OCI-LY1 (cell line): ENCODE results near the gene PYCARD.

Experiments used
- H2AFZ ChIP-seq: fragments of 200-600 bp; sonication (generic), shearing (Covaris generic); 2 replicates; pipeline ENCODE4 v1.6.0; 2014; ENCODE audit warnings: antibody characterized with exemption, mild to moderate bottlenecking, low read length
- H3F3A ChIP-seq: fragments of 200-600 bp; sonication (generic), shearing (Covaris generic); 2 replicates; pipeline ENCODE4 v1.6.0; 2014; ENCODE audit warnings: mild to moderate bottlenecking, antibody characterized with exemption, low read length, moderate library complexity; ENCODE audit not compliant: insufficient read depth
- H3K27ac ChIP-seq: fragments of 200-600 bp; sonication (generic); 2 replicates; pipeline ENCODE4 v1.5.1; 2014; ENCODE audit warnings: low read length, mixed run types, mild to moderate bottlenecking, low read depth; ENCODE audit not compliant: poor library complexity, severe bottlenecking
- H3K27me3 ChIP-seq: fragments of 200-600 bp; sonication (generic); 2 replicates; pipeline ENCODE4 v1.6.0; 2014; ENCODE audit warnings: antibody characterized with exemption, mild to moderate bottlenecking, low read length, moderate library complexity; ENCODE audit not compliant: insufficient read depth
- H3K36me3 ChIP-seq: fragments of 200-600 bp; sonication (generic); 2 replicates; pipeline ENCODE4 v1.6.1; 2014; ENCODE audit warnings: mild to moderate bottlenecking, antibody characterized with exemption, low read length, moderate library complexity, mixed read lengths; ENCODE audit not compliant: insufficient read depth
- H3K4me1 ChIP-seq: fragments of 200-600 bp; sonication (generic); 2 replicates; pipeline ENCODE4 v1.5.1; 2014; ENCODE audit warnings: mild to moderate bottlenecking, low read length, moderate library complexity; ENCODE audit not compliant: insufficient read depth, severe bottlenecking
- H3K4me2 ChIP-seq: fragments of 200-600 bp; sonication (generic), shearing (Covaris generic); 2 replicates; pipeline ENCODE4 v1.6.1; 2014; ENCODE audit warnings: low read length
- H3K4me3 ChIP-seq: fragments of 200-600 bp; sonication (generic); 2 replicates; pipeline ENCODE4 v1.5.1; 2014; ENCODE audit warnings: low read length, low read depth, mild to moderate bottlenecking, mixed read lengths; ENCODE audit not compliant: poor library complexity, severe bottlenecking
- H3K79me2 ChIP-seq: fragments of 200-600 bp; shearing (Covaris generic); 2 replicates; pipeline ENCODE4 v1.6.1; 2016; ENCODE audit warnings: mixed run types, low read length, mixed read lengths; ENCODE audit not compliant: insufficient read depth
- H3K9ac ChIP-seq: fragments of 200-600 bp; sonication (generic), shearing (Covaris generic); 2 replicates; pipeline ENCODE4 v1.6.1; 2014; ENCODE audit warnings: mild to moderate bottlenecking, low read length, mixed read lengths
- H3K9me2 ChIP-seq: fragments of 200-600 bp; sonication (generic), shearing (Covaris generic); 2 replicates; pipeline ENCODE4 v1.6.1; 2014; ENCODE audit warnings: low read depth, mild to moderate bottlenecking, low read length, mixed read lengths
- H3K9me3 ChIP-seq: fragments of 200-600 bp; shearing (Covaris generic); 2 replicates; pipeline ENCODE4 v1.6.1; 2014; ENCODE audit warnings: low read length, mixed read lengths
- H4K20me1 ChIP-seq: fragments of 200-600 bp; sonication (generic), shearing (Covaris generic); 2 replicates; pipeline ENCODE4 v1.6.0; 2016; ENCODE audit warnings: mild to moderate bottlenecking, low read length; ENCODE audit not compliant: insufficient read depth
- CTCF ChIP-seq: fragments of 200-600 bp; sonication (generic), shearing (Covaris generic); IDR thresholded peaks from 2 replicates; pipeline ENCODE4 v1.5.1; 2017; ENCODE audit warnings: mild to moderate bottlenecking, antibody characterized with exemption, low read length, moderate library complexity, mixed read lengths
- EZH2 ChIP-seq: fragments of 200-600 bp; sonication (generic), shearing (Covaris generic); IDR thresholded peaks from 2 replicates; pipeline ENCODE4 v1.8.0; 2017; ENCODE audit warnings: borderline replicate concordance, mixed run types, mild to moderate bottlenecking, antibody characterized with exemption, low read length, moderate library complexity, mixed read lengths

The PYCARD gene

GRCh38 chr16:31242206-31242605 is 39.6 kb upstream of the PYCARD start:
- Histone ChIP-seq H3K4me1 (no peaks in the 10 kb centered on the region), H3K4me2 (no peak overlapping the region), H3K9me3 (no peaks in the 10 kb centered on the region), H3K36me3 (no peaks in the 10 kb centered on the region), H3K9me2 (no peaks in the 10 kb centered on the region), H3K27ac (no peak overlapping the region), H3F3A (no peaks in the 10 kb centered on the region), H4K20me1 (no peaks in the 10 kb centered on the region), H3K9ac (no peak overlapping the region), H3K27me3 (no peaks in the 10 kb centered on the region), H3K4me3 (no peak overlapping the region), H2AFZ (no peak overlapping the region), H3K79me2 (no peaks in the 10 kb centered on the region)
- TF ChIP-seq EZH2: no peak
- no peak for TF ChIP-seq CTCF

GRCh38 chr16:31238041-31238440 is 35.5 kb upstream of the PYCARD start:
- Histone ChIP-seq H3K36me3 (no peaks in the 10 kb centered on the region), H3F3A (no peaks in the 10 kb centered on the region), H3K27ac (no peak overlapping the region), H4K20me1 (no peaks in the 10 kb centered on the region), H3K9me3 (no peaks in the 10 kb centered on the region), H3K9ac (no peak overlapping the region), H3K9me2 (no peaks in the 10 kb centered on the region), H3K4me1 (no peaks in the 10 kb centered on the region), H3K4me2 (no peak overlapping the region), H3K79me2 (no peaks in the 10 kb centered on the region), H2AFZ (no peak overlapping the region), H3K27me3 (no peaks in the 10 kb centered on the region), H3K4me3 (no peak overlapping the region)
- TF ChIP-seq EZH2: no peak
- TF ChIP-seq CTCF: no peak

- Histone ChIP-seq H3F3A (no peaks in the 10 kb centered on the region), H4K20me1 (no peaks in the 10 kb centered on the region), H2AFZ (no peak overlapping the region), H3K4me2 (no peak overlapping the region), H3K27ac (no peak overlapping the region), H3K4me3 (no peak overlapping the region), H3K9ac (no peak overlapping the region), H3K9me3 (no peaks in the 10 kb centered on the region), H3K36me3 (no peaks in the 10 kb centered on the region), H3K27me3 (no peaks in the 10 kb centered on the region), H3K79me2 (no peaks in the 10 kb centered on the region), H3K9me2 (no peaks in the 10 kb centered on the region), H3K4me1 (no peaks in the 10 kb centered on the region)
- TF ChIP-seq CTCF (no peak), EZH2 (no peak)
Observed at GRCh38 chr16:31229501-31229900, 26.9 kb upstream of the PYCARD start.
